Subcutaneous abdominal adipose tissue (tissue), 5 donors: ENCODE results near the gene ZEB1.
"Not testable (repeated sequence)": the region's sequence is repeated elsewhere in the genome, so short reads cannot be mapped to it uniquely, and the experiment has no call there.

ENCODE experiments used
- H3K27ac ChIP-seq: one replicate; pipeline ENCODE4 v1.7.0; 2013; ENCODE audit warnings: low read depth, mild to moderate bottlenecking, inconsistent platforms, low read length, moderate library complexity
- H3K27me3 ChIP-seq, 5 donors: one replicate each; pipeline ENCODE4 v1.7.0; 2013; ENCODE audit warnings: low read length in 5 of 5, inconsistent platforms in 1 of 5; ENCODE audit not compliant: control insufficient read depth in 5 of 5, insufficient read depth in 4 of 5
- H3K36me3 ChIP-seq, 5 donors: one replicate each; pipeline ENCODE4 v1.7.0; 2013; ENCODE audit warnings: low read length in 5 of 5; ENCODE audit not compliant: control insufficient read depth in 5 of 5, insufficient read depth in 5 of 5
- H3K4me1 ChIP-seq, 5 donors: one replicate each; pipeline ENCODE4 v1.7.0; 2013; ENCODE audit warnings: low read length in 5 of 5, mild to moderate bottlenecking in 3 of 5, moderate library complexity in 1 of 5; ENCODE audit not compliant: control insufficient read depth in 5 of 5, insufficient read depth in 5 of 5
- H3K4me3 ChIP-seq, 5 donors: one replicate each; pipeline ENCODE4 v1.7.0; 2013; ENCODE audit warnings: low read length in 5 of 5, low read depth in 1 of 5
- H3K9ac ChIP-seq, 5 donors: one replicate each; pipeline ENCODE4 v1.7.0; 2013; ENCODE audit warnings: low read length in 5 of 5, mild to moderate bottlenecking in 4 of 5, moderate library complexity in 3 of 5
- H3K9me3 ChIP-seq, 5 donors: one replicate each; pipeline ENCODE4 v1.7.0; 2013; ENCODE audit warnings: low read length in 5 of 5; ENCODE audit not compliant: control insufficient read depth in 5 of 5
- donor health status: healthy.
- donor health status: healthy.
- donor health status: healthy.
- donor health status: healthy.
- donor health status: healthy.

Gene ZEB1

GRCh38 chr10:31536302-31536701, 217.3 kb downstream of the ZEB1 start:
- Histone ChIP-seq H3K27me3 (no peaks in the 10 kb centered on the region), H3K4me3 (no peak overlapping the region), H3K9ac (no peak overlapping the region), H3K27ac (no peak overlapping the region), H3K4me1 (peaks cover 0 to 3% (median 0%) of the 10 kb centered on the region in 5 donors), H3K9me3 (no peaks in the 10 kb centered on the region), H3K36me3 (no peaks in the 10 kb centered on the region)

- no peak overlapping the region for H3K9ac ChIP-seq
- no peak overlapping the region for H3K4me3 ChIP-seq
- H3K27ac ChIP-seq, result no peak overlapping the region
- H3K27me3 ChIP-seq, result no peaks in the 10 kb centered on the region
- peaks cover 0 to 10% (median 8%) of the 10 kb centered on the region in 5 donors for H3K4me1 ChIP-seq
- no peaks in the 10 kb centered on the region for H3K36me3 ChIP-seq
- no peaks in the 10 kb centered on the region for H3K9me3 ChIP-seq
These were observed 230.9 kb downstream of the ZEB1 start for GRCh38 chr10:31549896-31550295.

- peaks cover 0 to 7% (median 6%) of the 10 kb centered on the region in 5 donors for H3K4me1 ChIP-seq
- no peaks in the 10 kb centered on the region for H3K27me3 ChIP-seq
- H3K36me3 ChIP-seq, result no peaks in the 10 kb centered on the region
- no peak overlapping the region for H3K9ac ChIP-seq
- H3K4me3 ChIP-seq, result no peak overlapping the region
- H3K9me3 ChIP-seq, result peaks cover 7 to 31% (median 23%) of the 10 kb centered on the region in 5 donors
- H3K27ac ChIP-seq, result no peak overlapping the region
These were observed 235.5 kb downstream of the ZEB1 start for GRCh38 chr10:31554556-31554955.

GRCh38 chr10:31557854-31558253, 238.8 kb downstream of the ZEB1 start:
- Histone ChIP-seq H3K4me1 (no peaks in the 10 kb centered on the region), H3K27me3 (no peaks in the 10 kb centered on the region), H3K27ac (no peak overlapping the region), H3K36me3 (no peaks in the 10 kb centered on the region), H3K4me3 (no peak overlapping the region), H3K9ac (no peak overlapping the region), H3K9me3 (peaks cover 11 to 38% (median 33%) of the 10 kb centered on the region in 5 donors)

- not testable (repeated sequence) for H3K4me1 ChIP-seq, H3K9me3 ChIP-seq, H3K4me3 ChIP-seq, H3K27me3 ChIP-seq, H3K9ac ChIP-seq, H3K27ac ChIP-seq, H3K36me3 ChIP-seq
These were observed 249.3 kb downstream of the ZEB1 start for GRCh38 chr10:31568252-31568861.

GRCh38 chr10:31574577-31574976, 255.6 kb downstream of the ZEB1 start:
- Histone ChIP-seq H3K4me1 (no peaks in the 10 kb centered on the region), H3K9ac (no peak overlapping the region), H3K9me3 (peaks cover 0 to 12% (median 3%) of the 10 kb centered on the region in 5 donors), H3K36me3 (no peaks in the 10 kb centered on the region), H3K4me3 (no peak overlapping the region), H3K27me3 (no peaks in the 10 kb centered on the region), H3K27ac (no peak overlapping the region)

- Histone ChIP-seq H3K27ac (no peak overlapping the region), H3K27me3 (no peaks in the 10 kb centered on the region), H3K36me3 (no peaks in the 10 kb centered on the region), H3K4me1 (peaks cover 4 to 26% (median 17%) of the 10 kb centered on the region in 5 donors), H3K4me3 (no peak overlapping the region), H3K9me3 (peaks cover 0 to 8% (median 3%) of the 10 kb centered on the region in 5 donors), H3K9ac (no peak overlapping the region)
These were observed 259.3 kb downstream of the ZEB1 start for GRCh38 chr10:31578181-31578852.

GRCh38 chr10:31578951-31579350, 259.9 kb downstream of the ZEB1 start:
- peaks cover 4 to 32% (median 24%) of the 10 kb centered on the region in 5 donors for H3K4me1 ChIP-seq
- no peaks in the 10 kb centered on the region for H3K36me3 ChIP-seq
- peaks cover 0 to 8% (median 3%) of the 10 kb centered on the region in 5 donors for H3K9me3 ChIP-seq
- no peak overlapping the region for H3K4me3 ChIP-seq
- H3K27me3 ChIP-seq, result no peaks in the 10 kb centered on the region
- no peak overlapping the region for H3K9ac ChIP-seq
- H3K27ac ChIP-seq, result no peak overlapping the region
